Pons (tissue), 1 donor: Measurements from ENCODE around the gene CCDC74A.
"Not testable (repeated sequence)": the region's sequence is repeated elsewhere in the genome, so short reads cannot be mapped to it uniquely, and the experiment has no call there.

Experiments used
- DNase-seq: peaks from one replicate; pipeline ENCODE4 v3.0.0-alpha.2; 2016; ENCODE audit warnings: low spot score

The CCDC74A gene

DNA sequence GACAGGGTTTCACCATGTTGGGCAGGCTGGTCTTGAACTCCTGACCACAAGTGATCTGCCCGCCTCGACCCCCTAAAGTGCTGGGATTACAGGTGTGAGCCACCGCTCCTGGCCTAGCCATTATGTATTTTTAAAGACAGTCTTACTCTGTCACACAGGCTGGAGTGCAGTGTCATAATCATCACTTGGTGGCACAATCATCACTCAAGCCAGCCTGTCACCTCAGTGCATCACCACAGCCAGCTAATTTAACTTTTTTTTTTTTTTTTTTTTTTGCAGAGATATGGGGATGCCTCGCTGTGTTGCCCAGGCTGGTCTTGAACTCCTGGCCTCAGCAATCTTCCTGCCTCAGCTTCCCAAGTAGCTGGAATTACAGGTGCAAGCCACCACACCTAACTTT, 24.1 kb upstream of the CCDC74A start:
- DNase-seq, result not testable (repeated sequence)

GRCh38 chr2:131504082-131504750, 23.5 kb upstream of the CCDC74A start:
- not testable (repeated sequence) for DNase-seq

- no peak for DNase-seq
These were observed 18.1 kb upstream of the CCDC74A start for GRCh38 chr2:131509615-131510014.

- not testable (repeated sequence) for DNase-seq
These were observed 16.3 kb upstream of the CCDC74A start for GRCh38 chr2:131511291-131511968.

DNA sequence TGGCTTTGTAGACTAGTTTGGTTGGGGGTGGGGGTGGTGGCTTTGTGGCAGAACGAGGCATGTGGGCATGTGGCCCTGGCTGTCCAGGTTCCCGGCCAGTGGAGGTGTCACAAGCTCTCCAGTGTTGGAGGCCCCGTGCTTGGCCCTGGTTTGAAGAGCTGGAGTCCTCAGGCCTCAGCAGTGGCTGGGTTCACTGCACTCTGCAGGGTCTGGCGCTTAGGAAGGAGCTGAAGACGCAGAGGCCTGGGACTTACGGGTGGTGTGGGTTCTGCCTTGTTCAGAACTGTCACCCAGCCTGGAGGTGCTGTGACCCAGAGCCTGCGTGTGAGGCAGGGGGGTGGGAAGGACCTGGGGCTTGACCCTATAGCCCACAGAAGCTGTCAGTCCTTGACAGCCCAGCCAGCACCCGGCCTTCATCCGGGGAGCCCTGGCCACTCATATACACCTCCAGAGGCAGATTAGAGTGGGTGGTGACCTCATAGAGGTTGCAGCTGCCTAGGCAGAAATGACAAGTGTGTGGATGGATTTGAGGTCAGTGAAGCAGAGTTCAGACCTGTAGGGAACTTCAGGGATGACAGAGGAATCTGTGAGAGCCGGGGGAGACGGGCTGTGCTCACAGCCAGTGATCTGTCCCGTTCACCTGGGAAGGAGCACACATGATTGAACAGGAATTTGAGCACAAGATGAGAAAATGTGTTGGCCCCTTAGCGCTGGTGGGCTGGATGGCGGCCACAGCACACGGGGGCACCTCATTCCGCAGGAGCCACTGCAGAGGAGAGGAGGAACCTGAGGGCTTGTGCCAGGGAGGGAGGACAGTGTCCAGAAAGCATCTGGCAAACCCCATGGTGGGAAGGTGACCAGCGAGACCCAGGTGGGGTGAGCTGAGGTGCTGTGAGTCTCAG, 15.5 kb upstream of the CCDC74A start:
- not testable (repeated sequence) for DNase-seq

DNA sequence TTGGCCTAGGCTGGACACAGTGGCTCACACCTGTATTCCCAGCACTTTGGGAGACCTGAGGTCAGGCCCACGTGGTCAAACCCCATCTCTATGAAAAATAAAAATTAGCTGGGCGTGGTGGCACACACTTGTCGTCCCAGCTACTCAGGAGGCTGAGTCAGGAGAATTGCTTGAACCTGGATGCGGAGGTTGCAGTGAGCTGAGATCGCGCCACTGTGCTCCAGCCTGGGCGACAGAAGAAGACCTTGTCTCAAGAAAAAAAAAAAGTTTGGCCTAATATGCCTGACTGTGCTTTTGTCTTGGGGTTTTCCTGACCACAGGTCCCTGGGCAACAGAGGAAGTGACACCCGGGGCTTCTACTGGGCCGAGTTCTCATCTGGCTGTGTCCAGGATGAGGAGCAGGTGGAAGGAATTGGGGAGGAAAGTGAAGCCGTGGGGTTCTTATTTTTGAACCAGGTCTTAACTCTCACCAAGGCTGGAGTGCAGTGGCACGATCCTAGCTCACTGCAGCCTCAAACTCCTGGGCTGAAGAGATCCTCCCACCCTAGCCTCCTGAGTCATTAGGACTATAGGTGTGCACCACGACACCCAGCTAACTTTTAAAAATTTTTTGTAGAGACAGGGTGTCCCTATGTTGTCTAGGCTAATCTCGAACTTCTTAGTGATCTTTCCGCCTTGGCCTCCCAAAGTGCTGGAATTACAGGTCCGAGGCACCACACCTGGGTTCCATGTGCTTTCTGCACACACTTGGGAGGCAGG, 13.1 kb upstream of the CCDC74A start:
- DNase-seq, result not testable (repeated sequence)

GRCh38 chr2:131515235-131515634, 12.5 kb upstream of the CCDC74A start:
- DNase-seq, result not testable (repeated sequence)

- DNase-seq, result no peak
These were observed 11.7 kb upstream of the CCDC74A start for GRCh38 chr2:131516011-131516410.

- not testable (repeated sequence) for DNase-seq
These were observed 11.1 kb upstream of the CCDC74A start for GRCh38 chr2:131516621-131517020.

DNA sequence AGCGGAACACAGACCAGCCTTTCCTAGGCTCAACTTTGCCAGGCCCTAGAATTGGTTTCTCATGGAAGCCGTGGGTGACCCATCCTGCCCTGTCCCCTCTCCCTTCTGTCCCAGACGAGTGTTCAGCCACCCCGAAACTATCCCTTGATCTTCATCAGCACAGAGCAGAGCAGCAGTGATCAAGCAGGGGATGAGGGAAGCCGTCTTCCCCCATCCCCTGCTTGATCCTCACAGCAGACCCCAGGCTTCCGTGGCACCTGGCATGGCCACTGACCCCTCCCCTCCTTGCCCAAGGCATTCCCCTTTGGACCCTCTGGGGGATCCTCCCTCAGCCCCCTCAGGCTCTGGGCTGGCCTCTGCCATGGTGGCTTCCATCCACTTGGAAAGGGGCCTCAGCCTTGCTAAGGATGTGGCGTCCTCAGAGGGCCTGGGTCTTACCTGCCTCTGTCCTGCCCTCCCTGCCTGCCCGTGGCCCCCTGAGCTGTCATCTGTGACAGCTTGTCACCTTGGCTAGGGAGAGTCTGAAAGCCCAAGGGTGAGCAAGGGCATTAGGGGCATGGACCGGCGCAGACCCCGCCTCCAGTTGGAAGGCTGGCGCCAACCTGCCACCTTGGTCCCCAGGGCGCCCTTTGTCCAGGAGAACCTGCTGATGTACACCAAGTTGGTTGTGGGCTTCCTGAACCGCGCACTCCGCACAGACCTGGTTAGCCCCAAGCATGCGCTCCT, 10.4 kb upstream of the CCDC74A start:
- DNase-seq, result no peak

- not testable (repeated sequence) for DNase-seq
These were observed 9.8 kb upstream of the CCDC74A start for GRCh38 chr2:131517856-131518255.

DNA sequence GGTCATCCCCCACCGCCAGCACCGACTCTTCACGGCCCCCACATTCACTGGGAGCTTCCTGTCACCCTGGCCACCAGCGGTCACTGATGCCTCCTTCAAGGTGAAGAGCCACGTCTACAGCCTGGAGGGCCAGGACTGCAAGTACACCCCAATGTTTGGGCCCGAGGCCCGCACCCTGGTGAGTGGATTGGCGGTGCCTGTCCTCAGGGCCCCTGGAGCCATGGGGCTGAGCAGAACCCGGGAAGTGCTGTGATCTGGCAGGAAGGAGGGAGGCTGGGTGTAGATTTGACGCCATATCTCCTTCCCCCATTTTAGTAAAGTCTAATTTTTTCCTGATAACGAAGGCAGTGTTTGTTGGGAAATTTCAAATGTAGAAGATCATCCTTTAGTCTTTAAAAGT, 9.2 kb upstream of the CCDC74A start:
- not testable (repeated sequence) for DNase-seq

DNA sequence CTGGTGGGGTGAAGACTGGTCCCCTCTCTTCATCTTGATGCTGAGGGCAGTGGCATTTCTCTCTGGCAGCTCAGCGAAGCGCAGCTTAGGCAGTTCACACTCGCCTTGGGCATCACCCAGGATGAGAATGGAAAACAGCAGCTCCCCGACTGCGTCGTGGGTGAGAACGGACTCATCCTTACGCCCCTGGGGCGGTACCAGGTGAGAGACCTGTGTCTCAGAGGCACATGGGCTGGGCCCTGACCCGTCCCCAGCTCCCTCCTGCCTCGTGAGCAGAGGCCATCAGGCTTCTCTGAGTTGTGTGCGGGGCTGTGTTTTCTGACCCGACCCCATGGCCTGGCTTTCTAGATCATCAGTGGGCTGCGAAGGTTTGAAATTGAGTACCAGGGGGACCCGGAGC, 8.2 kb upstream of the CCDC74A start:
- no peak for DNase-seq

DNA sequence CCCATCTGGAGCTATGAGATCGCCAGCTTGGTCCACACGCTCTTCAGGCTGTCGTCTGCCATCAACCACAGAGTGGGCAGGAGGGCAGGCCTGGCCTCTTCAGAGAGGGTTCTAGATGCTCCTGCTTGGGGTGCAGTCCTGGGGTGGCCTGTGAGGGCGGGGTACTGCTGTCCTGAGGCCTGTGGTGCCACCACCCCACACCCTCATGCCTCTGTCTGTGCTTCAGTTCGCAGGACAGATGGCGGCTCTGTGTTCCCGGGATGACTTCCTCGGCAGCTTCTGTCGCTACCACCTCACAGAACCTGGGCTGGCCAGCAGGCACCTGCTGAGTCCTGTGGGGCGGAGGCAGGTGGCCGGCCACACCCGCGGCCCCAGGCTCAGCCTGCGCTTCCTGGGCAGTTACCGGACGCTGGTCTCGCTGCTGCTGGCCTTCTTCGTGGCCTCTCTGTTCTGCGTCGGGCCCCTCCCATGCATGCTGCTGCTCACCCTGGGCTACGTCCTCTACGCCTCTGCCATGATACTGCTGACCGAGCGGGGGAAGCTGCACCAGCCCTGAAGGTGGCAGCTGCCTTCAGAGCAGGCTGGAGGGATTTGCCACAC, 7.7 kb upstream of the CCDC74A start:
- DNase-seq, result not testable (repeated sequence)

- DNase-seq, result peak; percentile 20
These were observed 7.2 kb upstream of the CCDC74A start for GRCh38 chr2:131520526-131520925.

GRCh38 chr2:131521524-131521923, 6.2 kb upstream of the CCDC74A start:
- not testable (repeated sequence) for DNase-seq

GRCh38 chr2:131521961-131522781, 5.5 kb upstream of the CCDC74A start:
- DNase-seq, result no peak

DNA sequence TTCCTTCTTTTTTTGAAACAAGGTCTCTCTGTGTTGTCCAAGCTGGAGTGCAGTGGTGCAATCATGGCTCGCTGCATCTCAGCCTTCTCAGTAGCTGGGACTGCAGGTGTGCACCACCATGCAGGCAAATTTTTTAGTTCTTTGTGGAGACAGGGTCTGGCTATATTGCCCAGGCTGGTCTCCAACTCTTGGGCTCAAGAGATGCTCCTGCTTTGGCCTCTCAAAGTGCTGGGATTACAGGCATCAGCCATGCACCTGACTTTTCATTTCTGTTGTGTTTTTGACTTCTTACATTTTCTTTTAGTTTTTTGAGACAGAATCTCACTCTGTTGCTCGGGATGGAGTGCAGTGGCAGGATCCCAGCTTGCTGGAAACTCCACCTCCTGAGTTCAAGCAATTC, 2.4 kb upstream of the CCDC74A start:
- not testable (repeated sequence) for DNase-seq

DNA sequence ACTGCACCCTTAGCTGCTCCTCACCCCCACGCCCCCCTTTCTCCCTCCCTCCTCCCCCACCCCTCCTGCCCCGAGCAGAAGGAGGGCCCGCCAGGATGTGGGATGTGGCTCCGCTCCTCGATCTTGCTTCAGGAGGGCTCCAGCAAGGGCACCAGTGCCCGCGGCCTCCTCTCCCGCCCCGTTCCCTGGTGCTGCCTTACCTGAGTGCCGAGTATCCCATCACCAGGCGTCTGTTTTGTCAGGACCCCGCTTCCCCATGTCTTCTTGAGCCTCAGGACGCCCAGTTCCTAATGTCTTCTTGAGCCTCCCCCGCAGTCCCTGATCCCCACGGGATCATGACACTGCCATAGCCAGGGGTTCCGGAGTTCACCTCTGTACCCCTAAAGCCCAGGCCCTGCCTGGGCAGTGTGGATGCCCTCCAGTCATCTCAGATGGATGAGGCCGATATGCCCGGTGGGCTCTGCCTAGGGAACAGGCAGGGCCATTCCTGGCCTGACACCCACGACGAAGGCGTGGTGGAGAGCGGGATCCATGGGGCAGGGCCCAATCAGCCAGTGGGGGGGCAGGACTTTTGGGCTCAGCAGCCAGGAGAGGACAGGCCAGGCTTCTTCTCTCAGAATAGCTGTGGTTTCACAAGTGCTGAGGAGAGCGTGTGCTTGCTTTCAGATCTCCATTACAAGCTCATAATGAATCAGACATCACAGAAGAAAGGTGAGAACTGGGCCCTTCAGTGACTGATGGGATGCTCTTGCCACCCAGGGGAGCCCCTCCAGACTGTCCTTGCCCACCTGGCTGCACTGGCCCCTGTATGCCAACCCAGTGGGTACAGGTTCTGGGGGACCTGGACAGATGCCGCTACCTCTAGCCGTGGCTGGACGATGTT, 1.5 kb downstream of the CCDC74A start:
- not testable (repeated sequence) for DNase-seq
